ENCODE results near the gene SLC34A3.

Gene SLC34A3

GRCh38 chr9:137263506-137263905 is 32.8 kb downstream of the SLC34A3 start:
- DNase-seq, result no peak

- no peak for DNase-seq
Measured at GRCh38 chr9:137264067-137264466, 33.4 kb downstream of the SLC34A3 start.

GRCh38 chr9:137265496-137266161 is 34.9 kb downstream of the SLC34A3 start:
- DNase-seq, result no peak

- DNase-seq, result no peak
Measured at GRCh38 chr9:137266162-137266527, 35.4 kb downstream of the SLC34A3 start.

- DNase-seq, result no peak
Measured at GRCh38 chr9:137266585-137267453, 36.1 kb downstream of the SLC34A3 start.

- DNase-seq, result peak; percentile 68
Measured at GRCh38 chr9:137267933-137268355, 37.2 kb downstream of the SLC34A3 start.

GRCh38 chr9:137268538-137269201 is 38.0 kb downstream of the SLC34A3 start:
- no peak for DNase-seq

- DNase-seq, result no peak
Measured at GRCh38 chr9:137269231-137269772, 38.6 kb downstream of the SLC34A3 start.

GRCh38 chr9:137270929-137271695 is 40.4 kb downstream of the SLC34A3 start:
- peak; percentile 58 for DNase-seq

GRCh38 chr9:137271696-137272076 is 41.0 kb downstream of the SLC34A3 start:
- no peak for DNase-seq

GRCh38 chr9:137272241-137273094 is 41.8 kb downstream of the SLC34A3 start:
- no peak for DNase-seq

- no peak for DNase-seq
Measured at GRCh38 chr9:137273095-137273490, 42.4 kb downstream of the SLC34A3 start.

GRCh38 chr9:137273611-137274320 is 43.1 kb downstream of the SLC34A3 start:
- DNase-seq, result no peak

- DNase-seq, result no peak
Measured at GRCh38 chr9:137275203-137275587, 44.5 kb downstream of the SLC34A3 start.

GRCh38 chr9:137275588-137276472 is 45.1 kb downstream of the SLC34A3 start:
- DNase-seq, result no peak

- peak; percentile 80 for DNase-seq
Measured at GRCh38 chr9:137276473-137277328, 46.0 kb downstream of the SLC34A3 start.

- DNase-seq, result peak; percentile 79
Measured at GRCh38 chr9:137277329-137278041, 46.8 kb downstream of the SLC34A3 start, which contains the start of gene TOR4A. Gene TOR4A (plus strand): TSS chr9:137277726. CDS start chr9:137278690, 964 bp downstream.

- DNase-seq, result peak; percentile 32
Measured at GRCh38 chr9:137278061-137278701, 47.5 kb downstream of the SLC34A3 start.
